Measurements from ENCODE around the gene PTPN3. TPM values are rescaled to one million over a fixed set of nuclear protein-coding genes. Genes with fewer than 3 reads are reported as not detected.
A peak's percentile ranks its signal among the peaks of the same experiment; 100 is the strongest.

The PTPN3 gene
- total and polyA plus RNA-seq, 2 experiments from 2014 or later = 0.86 to 1.3 TPM

- no peaks in the 10 kb centered on the region for H3K9me2 ChIP-seq (ENCODE audit: insufficient read depth)
- 72 to 77% methylated on average over 20 to 21 of the region's 21 CpGs for WGBS, 2 experiments (ENCODE audit: low coverage in 1 of 2, low lambda C conversion rate in 2 of 2, missing lambda C conversion rate in 2 of 2)
These were observed 142.4 kb downstream of the PTPN3 start for GRCh38 chr9:109355564-109356297.

DNA sequence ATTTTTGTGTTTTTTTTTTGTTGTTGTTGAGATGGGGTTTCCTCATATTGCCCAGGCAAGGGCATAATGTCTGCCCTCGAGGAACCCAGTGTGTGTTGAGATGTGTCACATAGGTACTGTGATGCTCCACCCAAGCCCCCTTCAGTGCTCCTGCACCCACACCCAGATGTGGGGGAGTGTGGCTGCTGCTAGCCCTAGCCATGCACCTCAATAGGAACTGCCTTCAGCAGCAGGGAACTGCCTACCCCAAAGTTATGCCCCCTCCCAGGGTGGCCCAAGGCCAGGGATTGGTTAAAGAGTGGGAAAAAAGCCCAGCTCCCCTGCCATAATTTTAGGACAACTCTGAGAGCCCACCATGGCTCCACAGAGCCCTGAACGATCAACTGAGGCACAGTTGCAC, 143.9 kb downstream of the PTPN3 start:
- Histone ChIP-seq H3K79me2 (ENCODE audit: insufficient read depth) (no peaks in the 10 kb centered on the region), H3K9ac (no peak overlapping the region), H3K27ac (no peak overlapping the region), H3K27me3 (replicated peaks; ENCODE audit: insufficient read depth) (peaks cover 44% of the 10 kb centered on the region), H4K20me1 (ENCODE audit: insufficient read depth) (no peaks in the 10 kb centered on the region), H3K4me2 (ENCODE audit: unreplicated experiment) (no peak overlapping the region), H3K9me3 (ENCODE audit: low read depth) (no peaks in the 10 kb centered on the region), H3K4me1 (ENCODE audit: insufficient read depth) (peaks cover 6% of the 10 kb centered on the region), H2AFZ (no peak overlapping the region), H3K4me3 (no peak overlapping the region), H3F3A (ENCODE audit: insufficient read depth) (peaks cover 11% of the 10 kb centered on the region), H3K36me3 (ENCODE audit: low read depth) (no peaks in the 10 kb centered on the region), H3K9me2 (ENCODE audit: insufficient read depth) (no peaks in the 10 kb centered on the region)
- in situ Hi-C loops (cut with MboI) = no loop called here
- no peak for TF ChIP-seq EZH2phosphoT487 (IDR thresholded peaks at IDR 0.05; ENCODE audit: insufficient read depth, low read depth)
- no peak for TF ChIP-seq EZH2 (IDR thresholded peaks at IDR 0.05; ENCODE audit: insufficient read depth, poor library complexity, severe bottlenecking)
- DNase-seq = no peak
- 27 to 31% methylated on average over 2 of the region's 2 CpGs for WGBS, 2 experiments (ENCODE audit: low coverage in 1 of 2, low lambda C conversion rate in 2 of 2, missing lambda C conversion rate in 2 of 2)

More at GRCh38 chr9:109355564-109356297, 142.4 kb downstream of the PTPN3 start:
- H4K20me1 ChIP-seq (ENCODE audit: insufficient read depth) = no peaks in the 10 kb centered on the region
- H2AFZ ChIP-seq = no peak overlapping the region
- no peaks in the 10 kb centered on the region for H3K79me2 ChIP-seq (ENCODE audit: insufficient read depth)
- no peak overlapping the region for H3K4me2 ChIP-seq (ENCODE audit: unreplicated experiment)
- no peak for DNase-seq
- no peak for TF ChIP-seq EZH2phosphoT487 (IDR thresholded peaks at IDR 0.05; ENCODE audit: insufficient read depth, low read depth)
- TF ChIP-seq EZH2 (IDR thresholded peaks at IDR 0.05; ENCODE audit: insufficient read depth, poor library complexity, severe bottlenecking) = no peak
- H3F3A ChIP-seq (ENCODE audit: insufficient read depth) = no peaks in the 10 kb centered on the region
- in situ Hi-C loops (cut with MboI) = no loop called here
- no peak overlapping the region for H3K27ac ChIP-seq
- H3K27me3 ChIP-seq (replicated peaks; ENCODE audit: insufficient read depth) = peaks cover 54% of the 10 kb centered on the region
- H3K9me3 ChIP-seq (ENCODE audit: low read depth) = no peaks in the 10 kb centered on the region
- no peaks in the 10 kb centered on the region for H3K36me3 ChIP-seq (ENCODE audit: low read depth)
- no peaks in the 10 kb centered on the region for H3K4me1 ChIP-seq (ENCODE audit: insufficient read depth)
- H3K4me3 ChIP-seq = no peak overlapping the region
- no peak overlapping the region for H3K9ac ChIP-seq

- in situ Hi-C loops (cut with MboI) = no loop called here
- H3K27me3 ChIP-seq (replicated peaks; ENCODE audit: insufficient read depth) = peaks cover 53% of the 10 kb centered on the region
- no peaks in the 10 kb centered on the region for H3K9me2 ChIP-seq (ENCODE audit: insufficient read depth)
- no peaks in the 10 kb centered on the region for H4K20me1 ChIP-seq (ENCODE audit: insufficient read depth)
- H3K4me2 ChIP-seq (ENCODE audit: unreplicated experiment) = no peak overlapping the region
- no peaks in the 10 kb centered on the region for H3K9me3 ChIP-seq (ENCODE audit: low read depth)
- no peak overlapping the region for H3K9ac ChIP-seq
- no peak overlapping the region for H3K4me3 ChIP-seq
- H3K27ac ChIP-seq = no peak overlapping the region
- no peaks in the 10 kb centered on the region for H3K79me2 ChIP-seq (ENCODE audit: insufficient read depth)
- H2AFZ ChIP-seq = no peak overlapping the region
- DNase-seq = no peak
- TF ChIP-seq EZH2 (IDR thresholded peaks at IDR 0.05; ENCODE audit: insufficient read depth, poor library complexity, severe bottlenecking) (no peak), EZH2phosphoT487 (IDR thresholded peaks at IDR 0.05; ENCODE audit: insufficient read depth, low read depth) (no peak)
- no peaks in the 10 kb centered on the region for H3K36me3 ChIP-seq (ENCODE audit: low read depth)
- H3K4me1 ChIP-seq (ENCODE audit: insufficient read depth) = peaks cover 14% of the 10 kb centered on the region
- 67 to 71% methylated on average over 5 of the region's 5 CpGs for WGBS, 2 experiments (ENCODE audit: low coverage in 1 of 2, low lambda C conversion rate in 2 of 2, missing lambda C conversion rate in 2 of 2)
- peaks cover 20% of the 10 kb centered on the region for H3F3A ChIP-seq (ENCODE audit: insufficient read depth)
These were observed 147.1 kb downstream of the PTPN3 start for GRCh38 chr9:109351032-109351431.

GRCh38 chr9:109349421-109349846, 148.7 kb downstream of the PTPN3 start:
- Histone ChIP-seq H2AFZ (no peak overlapping the region), H3K4me3 (no peak overlapping the region), H3K9ac (no peak overlapping the region), H3K4me2 (ENCODE audit: unreplicated experiment) (no peak overlapping the region), H3K4me1 (ENCODE audit: insufficient read depth) (peaks cover 14% of the 10 kb centered on the region), H3K9me2 (ENCODE audit: insufficient read depth) (no peaks in the 10 kb centered on the region), H3K79me2 (ENCODE audit: insufficient read depth) (no peaks in the 10 kb centered on the region), H3F3A (ENCODE audit: insufficient read depth) (peaks cover 20% of the 10 kb centered on the region), H4K20me1 (ENCODE audit: insufficient read depth) (no peaks in the 10 kb centered on the region), H3K27me3 (replicated peaks; ENCODE audit: insufficient read depth) (peaks cover 43% of the 10 kb centered on the region), H3K36me3 (ENCODE audit: low read depth) (no peaks in the 10 kb centered on the region), H3K9me3 (ENCODE audit: low read depth) (no peaks in the 10 kb centered on the region), H3K27ac (no peak overlapping the region)
- TF ChIP-seq EZH2 (IDR thresholded peaks at IDR 0.05; ENCODE audit: insufficient read depth, poor library complexity, severe bottlenecking) = no peak
- peak; percentile 86 for TF ChIP-seq EZH2phosphoT487 (IDR thresholded peaks at IDR 0.05; ENCODE audit: insufficient read depth, low read depth)
- peak; percentile 97 for DNase-seq
- in situ Hi-C loops (cut with MboI) = no loop called here
